IPS-18c (cell line): Measurements from ENCODE around the gene YTHDF1.

Experiments
- H3K4me3 ChIP-seq: 2 replicates; pipeline ENCODE4 v1.7.0; 2013; ENCODE audit warnings: low read depth, mild to moderate bottlenecking, low read length, moderate library complexity; ENCODE audit not compliant: insufficient read depth
- H3K9me3 ChIP-seq: one replicate; pipeline ENCODE4 v1.6.1; 2013; ENCODE audit warnings: mild to moderate bottlenecking, low read length, moderate library complexity; ENCODE audit not compliant: control insufficient read depth, insufficient read depth

Gene YTHDF1

GRCh38 chr20:63198606-63199005, 17.3 kb downstream of the YTHDF1 start:
- no peak overlapping the region for H3K4me3 ChIP-seq

GRCh38 chr20:63196768-63197470, 19.0 kb downstream of the YTHDF1 start:
- no peak overlapping the region for H3K4me3 ChIP-seq
- H3K9me3 ChIP-seq: no peaks in the 10 kb centered on the region

More at GRCh38 chr20:63198606-63199005, 17.3 kb downstream of the YTHDF1 start:
- H3K9me3 ChIP-seq: no peaks in the 10 kb centered on the region

- Histone ChIP-seq H3K9me3 (no peaks in the 10 kb centered on the region), H3K4me3 (no peak overlapping the region)
Measured at GRCh38 chr20:63194797-63195173, 21.1 kb downstream of the YTHDF1 start.

GRCh38 chr20:63194007-63194796, 21.7 kb downstream of the YTHDF1 start:
- Histone ChIP-seq H3K4me3 (no peak overlapping the region), H3K9me3 (no peaks in the 10 kb centered on the region)

- H3K9me3 ChIP-seq: no peaks in the 10 kb centered on the region
Measured at GRCh38 chr20:63192721-63193120, 23.2 kb downstream of the YTHDF1 start.

GRCh38 chr20:63191400-63191799, 24.5 kb downstream of the YTHDF1 start:
- H3K9me3 ChIP-seq: no peaks in the 10 kb centered on the region
- H3K4me3 ChIP-seq: no peak overlapping the region

More at GRCh38 chr20:63192721-63193120, 23.2 kb downstream of the YTHDF1 start:
- no peak overlapping the region for H3K4me3 ChIP-seq

- H3K4me3 ChIP-seq: no peak overlapping the region
Measured at GRCh38 chr20:63190828-63191227, 25.1 kb downstream of the YTHDF1 start.

GRCh38 chr20:63189846-63190559, 25.9 kb downstream of the YTHDF1 start:
- Histone ChIP-seq H3K4me3 (no peak overlapping the region), H3K9me3 (no peaks in the 10 kb centered on the region)

More at GRCh38 chr20:63190828-63191227, 25.1 kb downstream of the YTHDF1 start:
- no peaks in the 10 kb centered on the region for H3K9me3 ChIP-seq

GRCh38 chr20:63189322-63189642, 26.6 kb downstream of the YTHDF1 start:
- Histone ChIP-seq H3K9me3 (no peaks in the 10 kb centered on the region), H3K4me3 (no peak overlapping the region)

- no peak overlapping the region for H3K4me3 ChIP-seq
- H3K9me3 ChIP-seq: no peaks in the 10 kb centered on the region
Measured at GRCh38 chr20:63188641-63189321, 27.1 kb downstream of the YTHDF1 start.

GRCh38 chr20:63188159-63188442, 27.8 kb downstream of the YTHDF1 start:
- no peaks in the 10 kb centered on the region for H3K9me3 ChIP-seq
- H3K4me3 ChIP-seq: no peak overlapping the region

GRCh38 chr20:63187338-63188158, 28.4 kb downstream of the YTHDF1 start:
- H3K9me3 ChIP-seq: no peaks in the 10 kb centered on the region
- H3K4me3 ChIP-seq: no peak overlapping the region

- Histone ChIP-seq H3K9me3 (no peaks in the 10 kb centered on the region), H3K4me3 (no peak overlapping the region)
Measured at GRCh38 chr20:63186528-63187316, 29.2 kb downstream of the YTHDF1 start.

GRCh38 chr20:63186084-63186483, 29.8 kb downstream of the YTHDF1 start:
- Histone ChIP-seq H3K9me3 (no peaks in the 10 kb centered on the region), H3K4me3 (no peak overlapping the region)

GRCh38 chr20:63185215-63185796, 30.6 kb downstream of the YTHDF1 start:
- Histone ChIP-seq H3K4me3 (no peak overlapping the region), H3K9me3 (no peaks in the 10 kb centered on the region)
